ENCODE measurements around the gene GBGT1. TPM values are rescaled to one million over a fixed set of nuclear protein-coding genes. Genes with fewer than 3 reads are reported as not detected.

Gene GBGT1
- total RNA-seq, 4 donors from 2014 or later: 11.3 to 18.0 (median 15.6) TPM

GRCh38 chr9:133103987-133104505 is 59.7 kb downstream of the GBGT1 start:
- peaks cover 0 to 100% of the 10 kb centered on the region in 2 donors for H3K36me3 ChIP-seq
- no peak for ATAC-seq
- WGBS, 2 donors (ENCODE audit: low coverage in 1 of 2): 82% methylated on average over 3 of the region's 12 CpGs; no CpG with 5 or more reads in 1 of the 2 donors
- H3K27me3 ChIP-seq: no peaks in the 10 kb centered on the region
- TF ChIP-seq POLR2AphosphoS5 (IDR thresholded peaks at IDR 0.05) (no peak), CTCF (IDR thresholded peaks at IDR 0.05) (no peak), EP300 (IDR thresholded peaks at IDR 0.05) (no peak)
- no peaks in the 10 kb centered on the region for H3K9me3 ChIP-seq
- no peak overlapping the region for H3K27ac ChIP-seq
- no peak overlapping the region for H3K4me3 ChIP-seq
- peaks cover 0 to 9% (median 0%) of the 10 kb centered on the region in 3 donors for H3K4me1 ChIP-seq

DNA sequence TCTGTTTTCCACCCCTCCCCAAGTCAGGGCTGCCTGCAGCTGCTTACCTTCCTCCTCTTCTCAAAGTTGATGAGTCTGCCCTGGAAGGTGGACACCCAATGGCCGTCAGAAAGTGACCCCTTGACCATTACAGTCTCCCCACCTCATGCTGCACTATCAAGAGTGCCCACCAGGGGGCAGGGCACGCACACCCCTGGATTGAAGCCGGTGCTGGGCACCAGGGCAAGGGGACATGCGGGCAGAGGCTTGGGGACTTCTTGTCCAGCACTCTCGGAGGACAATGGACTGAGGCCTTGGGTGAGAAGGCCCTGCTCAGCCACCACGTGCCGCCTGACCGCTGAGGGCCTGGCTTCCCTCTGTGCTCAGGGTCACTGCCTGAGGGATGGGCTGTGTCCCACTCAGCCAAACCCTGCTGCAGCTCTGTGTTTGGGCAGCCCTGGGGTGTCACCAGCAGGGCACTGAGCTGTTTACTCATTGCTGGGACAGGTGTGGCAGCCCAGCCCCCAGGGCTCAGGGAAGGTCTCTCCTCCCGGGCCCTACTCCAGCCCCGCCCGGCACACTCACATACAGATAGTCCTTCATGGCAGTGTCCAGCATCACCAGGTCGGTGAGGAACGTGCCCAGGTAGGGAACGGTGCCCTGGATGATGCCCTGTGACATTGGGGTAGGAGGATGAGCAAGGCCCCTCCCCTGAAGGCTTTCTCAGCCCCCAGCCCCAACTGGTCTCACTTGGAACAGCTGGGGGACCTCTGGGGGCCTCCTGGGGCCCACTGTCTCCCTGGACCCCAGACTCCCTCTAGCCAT is 60.3 kb downstream of the GBGT1 start:
- 0% methylated on average over 1 of the region's 14 CpGs; no CpG with 5 or more reads in 1 of the 2 donors for WGBS, 2 donors (ENCODE audit: low coverage in 1 of 2)
- TF ChIP-seq CTCF (IDR thresholded peaks at IDR 0.05): peak in 3 of 4 experiments; percentile 94 to 98 (median 97)
- TF ChIP-seq POLR2A (IDR thresholded peaks at IDR 0.05): no peak
- TF ChIP-seq POLR2AphosphoS5 (IDR thresholded peaks at IDR 0.05): no peak
- TF ChIP-seq EP300 (IDR thresholded peaks at IDR 0.05): no peak
- Histone ChIP-seq H3K9me3 (no peaks in the 10 kb centered on the region), H3K4me1 (peaks cover 0 to 9% (median 0%) of the 10 kb centered on the region in 3 donors), H3K4me3 (no peak overlapping the region), H3K36me3 (peaks cover 0 to 100% of the 10 kb centered on the region in 2 donors), H3K27me3 (no peaks in the 10 kb centered on the region), H3K27ac (no peak overlapping the region)
- ATAC-seq: peak; percentile 71

Other genes starting within 250 kb of the GBGT1 start
- 10 to 100 TPM; 24.3 to 44.2 (median 36.9) TPM for gene TSC1, start 219.3 kb downstream of the GBGT1 start, total RNA-seq
- gene GFI1B, start 185.2 kb downstream of the GBGT1 start, total RNA-seq: not detected
- 10 to 100 TPM; 43.5 to 51.5 (median 48.9) TPM for gene GTF3C5, start 132.9 kb downstream of the GBGT1 start, total RNA-seq
- gene CEL, start 101.9 kb downstream of the GBGT1 start, total RNA-seq: under 1 TPM in 3 of 4 donors, not detected in 1; 0.35 to 0.81 (median 0.62) TPM
- 10 to 100 TPM; 44.8 to 53.0 (median 49.8) TPM for gene RALGDS, start 42.7 kb downstream of the GBGT1 start, total RNA-seq
- not detected for gene OBP2B, start 45.3 kb upstream of the GBGT1 start, total RNA-seq
- 1 to 10 TPM in 2 of 4 donors, under 1 TPM in 2; 0.47 to 10.0 (median 0.91) TPM for gene ABO, start 111.3 kb upstream of the GBGT1 start, total RNA-seq
- 10 to 100 TPM; 22.5 to 36.3 (median 25.8) TPM for gene SURF6, start 172.3 kb upstream of the GBGT1 start, total RNA-seq
- 10 to 100 TPM; 25.1 to 47.3 (median 37.8) TPM for gene MED22, start 184.2 kb upstream of the GBGT1 start, total RNA-seq
- gene RPL7A, start 184.3 kb upstream of the GBGT1 start, total RNA-seq: 1,000 to 10,000 TPM; 1,385 to 2,320 (median 1,660) TPM
- gene SURF1, start 192.6 kb upstream of the GBGT1 start, total RNA-seq: 10 to 100 TPM; 46.0 to 53.4 (median 49.8) TPM
- gene SURF2, start 192.6 kb upstream of the GBGT1 start, total RNA-seq: 10 to 100 TPM; 11.2 to 16.3 (median 15.3) TPM
- gene SURF4, start 212.1 kb upstream of the GBGT1 start, total RNA-seq: 100 to 1,000 TPM in 3 of 4 donors, 10 to 100 TPM in 1; 78.1 to 139 (median 108) TPM
- gene STKLD1, start 212.5 kb upstream of the GBGT1 start, total RNA-seq: 1 to 10 TPM in 1 of 4 donors, under 1 TPM in 1, not detected in 2; 0.93 to 1.3 TPM

Data from gastroesophageal sphincter (tissue), 4 donors.